Measurements from ENCODE around the gene CLCN3.
A peak's percentile ranks its signal among the peaks of the same experiment; 100 is the strongest.
"Not testable (repeated sequence)": the region's sequence is repeated elsewhere in the genome, so short reads cannot be mapped to it uniquely, and the experiment has no call there.

CLCN3 gene

DNA sequence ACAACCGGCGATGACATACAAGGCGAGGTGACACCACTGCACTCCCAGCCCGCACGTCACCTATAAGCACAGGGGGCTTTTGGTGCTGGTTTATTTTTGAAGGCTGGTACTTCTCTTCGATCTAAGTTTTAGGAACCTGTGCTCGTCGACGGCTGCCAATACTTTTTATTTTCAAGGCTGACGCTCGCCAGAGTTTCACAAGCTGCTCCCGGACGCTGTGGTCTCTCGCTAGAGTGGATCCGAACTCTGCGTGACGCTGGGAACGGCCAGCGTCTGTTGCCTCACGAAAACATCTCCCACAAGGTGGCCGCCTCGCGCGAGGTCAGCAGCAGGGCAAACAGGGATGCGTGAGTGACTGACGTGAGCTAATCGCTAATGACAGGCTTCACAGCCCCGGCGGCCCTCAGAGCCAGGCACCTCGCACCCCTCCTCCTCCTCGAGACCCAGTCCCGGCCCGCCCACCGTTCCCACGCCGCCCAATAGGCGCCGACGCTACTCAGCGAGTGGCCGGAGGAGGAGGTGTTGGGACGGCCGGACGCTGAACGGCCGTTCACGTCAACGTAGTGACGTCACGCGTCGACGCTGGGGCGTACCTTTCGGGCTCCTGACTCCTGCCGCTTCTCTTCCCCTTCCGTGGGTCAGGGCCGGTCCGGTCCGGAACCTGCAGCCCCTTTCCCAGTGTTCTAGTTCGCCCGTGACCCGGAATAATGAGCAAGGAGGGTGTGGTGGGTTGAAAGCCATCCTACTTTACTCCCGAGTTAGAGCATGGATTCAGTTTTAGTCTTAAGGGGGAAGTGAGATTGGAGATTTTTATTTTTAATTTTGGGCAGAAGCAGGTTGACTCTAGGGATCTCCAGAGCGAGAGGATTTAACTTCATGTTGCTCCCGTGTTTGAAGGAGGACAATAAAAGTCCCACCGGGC lies at the start of gene CLCN3:
Gene CLCN3, plus strand, starts transcription at position 621 of the 922 bp plus-strand sequence. CDS start 15,351 bp downstream, outside the sequence.
- peak; percentile 79 for DNase-seq (ENCODE audit: low read depth)

DNA sequence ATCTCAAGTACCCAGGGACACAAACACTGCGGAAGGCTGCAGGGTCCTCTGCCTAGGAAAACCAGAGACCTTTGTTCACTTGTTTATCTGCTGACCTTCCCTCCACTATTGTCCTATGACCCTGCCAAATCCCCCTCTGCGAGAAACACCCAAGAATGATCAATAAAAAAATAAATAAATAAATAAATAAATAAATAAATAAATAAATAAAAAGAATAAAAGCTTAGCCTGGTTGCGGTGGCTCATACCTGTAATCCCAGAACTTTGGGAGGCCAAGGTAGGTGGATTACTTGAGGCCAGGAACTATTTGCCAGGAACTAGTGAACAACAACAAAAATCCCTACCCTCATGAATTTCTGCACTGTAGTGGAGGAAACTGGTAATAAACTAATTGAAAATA lies 49.4 kb upstream of the CLCN3 start:
- DNase-seq (ENCODE audit: low read depth) = not testable (repeated sequence)

DNA sequence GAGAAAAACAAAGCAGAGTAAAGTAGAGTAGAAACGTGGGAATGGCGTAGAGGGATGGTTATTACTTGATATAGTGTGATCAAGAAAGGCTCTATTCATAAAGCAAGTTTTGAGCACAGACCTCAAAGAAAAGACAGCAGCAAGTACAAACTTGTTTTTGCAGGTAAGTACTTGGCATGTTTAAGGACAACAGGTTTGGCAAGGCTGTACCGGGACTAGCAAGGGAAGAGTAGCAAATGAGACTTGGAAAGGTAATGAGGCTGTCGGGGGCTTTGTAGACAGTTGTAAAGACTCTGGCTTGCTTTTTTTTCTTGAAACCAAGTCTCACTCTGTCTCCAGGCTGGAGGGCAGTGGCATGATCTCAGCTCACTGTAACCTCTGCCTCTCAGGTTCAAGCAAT lies 48.9 kb upstream of the CLCN3 start:
- DNase-seq (ENCODE audit: low read depth) = no peak

GRCh38 chr4:169573889-169574288 lies 46.5 kb upstream of the CLCN3 start:
- no peak for DNase-seq (ENCODE audit: low read depth)

DNA sequence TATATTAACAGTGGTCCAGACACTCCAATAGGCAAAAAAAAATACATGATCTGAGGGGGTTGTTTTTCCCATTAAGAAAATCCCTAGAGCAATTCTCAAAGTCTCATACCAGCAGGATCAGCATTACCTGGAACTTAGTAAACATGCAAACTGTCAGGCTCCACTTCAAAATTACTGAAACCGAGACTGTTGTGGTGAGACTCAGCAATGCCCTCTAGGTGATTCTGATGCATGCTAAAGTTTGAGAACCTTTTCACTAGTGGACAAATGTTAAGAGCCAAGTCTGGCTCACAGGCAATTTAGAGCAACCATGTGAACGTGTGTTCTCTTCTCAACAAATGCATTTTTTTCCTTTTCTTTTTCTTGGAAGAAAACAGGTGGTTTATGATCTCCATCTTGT lies 38.2 kb upstream of the CLCN3 start:
- DNase-seq (ENCODE audit: low read depth) = no peak

- DNase-seq (ENCODE audit: low read depth) = no peak
Measured at GRCh38 chr4:169582706-169583105, 37.7 kb upstream of the CLCN3 start.

DNA sequence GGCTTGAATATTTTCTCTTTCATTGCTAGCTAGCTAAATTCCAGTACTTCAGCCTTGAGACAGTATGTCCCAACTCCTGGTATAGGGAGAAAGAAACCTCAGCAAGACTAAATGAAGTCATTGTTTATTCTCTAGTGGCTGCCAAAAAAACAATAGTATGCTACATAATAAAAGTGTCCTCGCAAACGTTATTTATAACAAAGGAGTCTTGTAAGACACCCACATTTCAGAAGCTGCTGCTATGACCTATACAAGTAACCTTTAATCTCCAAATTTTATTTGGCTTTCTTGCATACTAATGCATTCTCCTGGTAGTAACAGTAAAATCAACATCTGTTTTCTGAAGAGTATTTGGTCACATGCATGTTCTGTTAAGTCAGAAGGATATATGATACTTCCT lies 36.8 kb upstream of the CLCN3 start:
- no peak for DNase-seq (ENCODE audit: low read depth)

DNA sequence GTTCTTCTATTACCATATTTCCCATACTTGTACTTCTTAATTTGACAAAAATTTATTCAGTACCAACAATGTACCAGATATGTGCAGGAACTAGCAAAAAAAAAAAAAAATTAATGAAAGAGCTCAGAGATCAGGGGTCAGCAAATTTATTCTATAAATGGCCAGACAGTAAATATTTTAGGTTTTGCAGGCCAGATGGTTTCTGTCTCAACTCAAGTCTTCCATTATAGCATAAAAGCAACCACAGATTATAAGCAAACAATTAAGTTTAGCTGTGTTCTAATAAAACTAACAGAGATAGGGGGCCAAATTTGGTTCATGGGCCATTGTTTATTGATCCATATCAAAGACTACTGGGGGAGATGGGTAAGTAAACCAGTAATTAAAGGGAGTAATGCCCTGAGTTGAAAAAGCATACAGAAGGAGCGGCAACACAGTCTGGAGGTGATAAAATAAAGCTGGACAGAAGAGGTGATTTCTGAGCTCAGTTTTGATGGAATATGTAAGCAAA lies 27.3 kb upstream of the CLCN3 start:
- no peak for DNase-seq (ENCODE audit: low read depth)

- DNase-seq (ENCODE audit: low read depth) = no peak
Measured at GRCh38 chr4:169594560-169595195, 25.7 kb upstream of the CLCN3 start.

DNA sequence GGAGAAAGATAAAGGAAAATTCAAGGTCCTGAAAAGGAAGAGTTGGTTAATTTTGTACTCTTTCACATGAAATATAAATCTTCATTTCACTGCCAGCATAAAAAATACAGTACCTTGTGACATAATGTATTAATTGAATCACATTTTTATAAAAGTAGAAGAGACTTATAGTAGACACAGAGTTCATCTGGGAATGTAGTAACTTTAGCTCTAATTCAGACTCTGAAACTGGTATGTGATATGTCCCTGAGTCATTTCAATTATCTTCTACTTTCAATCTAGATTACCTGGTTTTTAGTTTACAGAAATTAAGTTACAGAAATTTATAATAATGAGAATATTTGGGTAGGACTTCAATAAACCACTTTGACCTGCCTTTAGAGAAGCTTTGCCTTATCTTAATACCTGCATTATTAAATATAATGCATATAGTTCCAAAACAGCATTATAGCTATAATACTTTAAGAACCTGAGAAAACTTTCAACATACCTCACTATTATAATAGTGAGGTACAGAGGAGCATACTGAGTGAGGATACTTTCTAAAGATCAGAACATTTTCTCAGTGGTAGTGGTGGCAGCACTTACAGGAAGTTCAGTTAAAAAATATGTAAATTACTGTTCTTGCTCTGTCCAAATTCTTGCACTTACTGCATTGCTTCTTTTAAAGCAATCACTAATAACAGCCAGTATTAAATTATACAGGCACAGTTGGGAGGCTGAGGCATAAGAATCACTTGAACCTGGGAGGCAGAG lies 19.2 kb upstream of the CLCN3 start:
- DNase-seq (ENCODE audit: low read depth) = no peak

- no peak for DNase-seq (ENCODE audit: low read depth)
Measured at GRCh38 chr4:169603312-169603711, 17.1 kb upstream of the CLCN3 start.

- no peak for DNase-seq (ENCODE audit: low read depth)
Measured at GRCh38 chr4:169604131-169604900, 16.1 kb upstream of the CLCN3 start.

DNA sequence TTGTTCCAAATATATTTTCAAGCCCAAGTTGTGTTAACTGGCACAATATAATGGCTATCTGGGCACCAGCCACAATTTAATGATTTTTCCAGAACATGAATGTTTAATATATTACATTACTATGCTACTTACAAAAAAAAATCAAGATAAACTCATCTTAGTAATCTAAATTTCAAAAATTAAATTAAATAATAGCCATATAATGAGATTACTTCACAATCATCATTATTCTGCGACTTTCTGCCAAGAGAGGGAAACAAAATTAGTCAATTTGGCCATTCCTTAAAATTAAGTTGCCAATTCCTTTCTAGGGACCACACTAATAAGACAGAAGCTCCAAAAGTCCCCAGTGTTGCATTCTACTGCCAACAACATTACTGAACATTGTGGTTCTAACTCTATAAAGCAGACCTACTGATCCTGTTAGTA lies 15.5 kb upstream of the CLCN3 start:
- no peak for DNase-seq (ENCODE audit: low read depth)

- no peak for DNase-seq (ENCODE audit: low read depth)
Measured at GRCh38 chr4:169611157-169611556, 9.2 kb upstream of the CLCN3 start.

- DNase-seq (ENCODE audit: low read depth) = peak; percentile 77
Measured at GRCh38 chr4:169611991-169612870, 8.1 kb upstream of the CLCN3 start, which contains the start of gene NEK1. TSS of gene NEK1 (minus strand) at chr4:169612583. CDS start at chr4:169602630, 9,953 bp downstream.

DNA sequence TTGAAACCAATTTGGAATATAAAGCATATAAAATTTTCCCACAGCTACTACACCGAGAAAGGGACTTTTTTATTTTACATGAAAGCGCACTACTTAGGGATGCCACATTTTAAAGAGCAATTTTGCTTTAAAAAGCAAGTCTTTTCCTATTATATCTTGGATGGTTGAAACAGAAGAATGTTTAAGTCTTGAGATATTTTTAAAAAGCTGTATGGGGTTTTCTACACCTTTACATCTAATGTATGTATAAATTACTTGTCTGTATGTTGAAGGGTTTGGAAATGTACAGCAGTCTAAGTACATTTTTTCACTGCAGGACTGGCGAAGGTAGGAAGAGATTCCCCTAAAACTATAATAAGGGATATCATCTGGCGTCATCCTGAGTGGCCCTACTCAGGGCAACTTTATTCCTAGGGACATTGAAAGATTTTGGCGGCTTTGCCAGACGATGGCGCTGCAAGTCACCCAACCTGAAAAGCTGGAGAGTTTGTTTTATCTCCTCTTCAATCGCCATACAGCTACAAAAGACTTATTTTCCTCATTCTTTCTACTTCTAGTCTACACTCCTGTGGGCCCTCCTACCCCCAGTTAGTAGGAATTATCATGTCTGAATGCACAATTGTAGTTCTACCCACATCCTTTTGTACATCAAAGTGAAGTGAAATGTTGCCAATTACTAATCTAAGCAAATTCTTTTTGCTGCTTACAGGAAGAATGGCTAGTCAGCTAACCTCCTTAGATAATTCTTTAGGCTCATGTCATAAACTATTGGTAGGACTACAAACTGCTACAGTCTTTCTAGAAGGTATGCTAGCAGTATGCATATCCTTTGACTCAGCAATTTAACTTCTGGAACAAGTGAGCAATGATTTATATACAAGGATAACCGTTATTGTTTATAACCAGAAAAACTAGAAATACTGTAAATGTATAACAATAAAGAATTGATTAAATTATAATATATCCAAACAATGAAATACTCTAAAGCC lies 7.2 kb upstream of the CLCN3 start:
- peak; percentile 57 for DNase-seq (ENCODE audit: low read depth)

GRCh38 chr4:169615467-169616106 lies 4.8 kb upstream of the CLCN3 start:
- no peak for DNase-seq (ENCODE audit: low read depth)

DNA sequence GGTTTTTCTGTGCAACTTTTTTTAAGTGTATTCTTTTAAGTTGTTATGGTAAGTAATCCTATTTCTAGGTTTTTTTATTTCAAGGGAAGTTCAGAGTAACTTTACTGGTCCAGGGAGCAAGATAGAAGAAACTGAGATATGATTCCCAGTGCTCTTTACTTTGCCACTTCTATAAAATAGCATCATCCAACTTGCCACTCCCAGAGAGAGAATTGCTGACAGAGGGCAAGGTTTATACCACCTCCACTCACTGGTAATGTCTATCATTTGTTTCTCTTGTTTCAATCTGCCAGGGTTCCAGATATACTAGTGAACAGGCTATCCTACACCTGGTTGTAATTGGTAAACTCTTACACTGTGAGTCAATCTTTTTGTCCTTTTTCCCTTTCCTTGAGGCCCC lies 3.5 kb upstream of the CLCN3 start:
- no peak for DNase-seq (ENCODE audit: low read depth)

DNA sequence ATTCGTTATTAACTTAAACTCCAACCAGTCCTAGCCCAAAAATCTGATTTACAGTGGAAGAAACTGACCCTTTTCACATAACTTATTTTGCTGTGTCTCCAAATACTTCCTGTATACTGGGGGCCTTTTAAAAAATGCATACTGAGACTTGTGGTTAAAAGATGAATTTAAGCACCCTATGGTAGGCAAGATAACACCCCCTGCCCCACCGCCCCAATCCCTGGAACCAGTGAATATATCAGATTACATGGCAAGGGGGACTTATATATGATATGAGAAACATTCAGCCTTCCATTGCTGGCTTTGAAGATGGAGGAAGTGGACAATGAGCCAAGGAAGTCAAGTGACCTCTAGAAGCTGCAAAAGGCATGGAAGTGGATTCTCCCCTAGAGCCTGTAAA lies 3.1 kb upstream of the CLCN3 start:
- no peak for DNase-seq (ENCODE audit: low read depth)
